ENCODE measurements around the gene RECK. TPM values are rescaled to one million over a fixed set of nuclear protein-coding genes. Genes with fewer than 3 reads are reported as not detected.
A peak's percentile ranks its signal among the peaks of the same experiment; 100 is the strongest.

RECK gene
- polyA plus RNA-seq, 1 experiment, result 112 TPM

DNA sequence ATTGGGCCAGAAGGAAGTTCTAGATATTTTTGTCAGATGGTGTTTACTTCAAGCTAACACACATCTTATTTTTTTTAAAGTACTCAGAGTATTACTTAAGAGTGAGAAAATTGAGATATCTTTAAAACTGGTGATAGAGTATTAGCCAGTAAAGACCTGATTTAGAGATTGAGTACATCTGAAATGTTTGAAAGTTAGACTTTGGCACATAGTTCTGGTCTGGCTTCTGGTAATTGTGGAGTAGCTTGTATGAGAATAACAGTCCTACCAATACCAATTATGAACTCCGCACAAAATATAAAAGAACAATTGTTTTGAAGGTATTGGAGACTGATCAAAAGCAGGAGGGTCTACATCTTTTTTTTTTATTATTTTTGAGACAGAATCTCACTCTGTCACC lies 55.3 kb downstream of the RECK start:
- ChIA-PET POLR2A (interaction anchor here (0.5 to 2.5 kb wide), 3 partner anchors 10 to 71 kb away, joined by 5 to 14 read pairs (median 6); no protein-coding TSS in a partner anchor), CTCF (interaction anchor here (1.0 to 1.2 kb wide), 3 partner anchors 11 to 147 kb away, joined by 3 to 7 read pairs (median 6); no protein-coding TSS in a partner anchor)
- TF ChIP-seq, protein P1, sequence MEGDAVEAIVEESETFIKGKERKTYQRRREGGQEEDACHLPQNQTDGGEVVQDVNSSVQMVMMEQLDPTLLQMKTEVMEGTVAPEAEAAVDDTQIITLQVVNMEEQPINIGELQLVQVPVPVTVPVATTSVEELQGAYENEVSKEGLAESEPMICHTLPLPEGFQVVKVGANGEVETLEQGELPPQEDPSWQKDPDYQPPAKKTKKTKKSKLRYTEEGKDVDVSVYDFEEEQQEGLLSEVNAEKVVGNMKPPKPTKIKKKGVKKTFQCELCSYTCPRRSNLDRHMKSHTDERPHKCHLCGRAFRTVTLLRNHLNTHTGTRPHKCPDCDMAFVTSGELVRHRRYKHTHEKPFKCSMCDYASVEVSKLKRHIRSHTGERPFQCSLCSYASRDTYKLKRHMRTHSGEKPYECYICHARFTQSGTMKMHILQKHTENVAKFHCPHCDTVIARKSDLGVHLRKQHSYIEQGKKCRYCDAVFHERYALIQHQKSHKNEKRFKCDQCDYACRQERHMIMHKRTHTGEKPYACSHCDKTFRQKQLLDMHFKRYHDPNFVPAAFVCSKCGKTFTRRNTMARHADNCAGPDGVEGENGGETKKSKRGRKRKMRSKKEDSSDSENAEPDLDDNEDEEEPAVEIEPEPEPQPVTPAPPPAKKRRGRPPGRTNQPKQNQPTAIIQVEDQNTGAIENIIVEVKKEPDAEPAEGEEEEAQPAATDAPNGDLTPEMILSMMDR (IDR thresholded peaks at IDR 0.05; ENCODE audit: low read depth, low read length), result no peak
- Histone ChIP-seq H3K27me3 (ENCODE audit: control insufficient read depth, insufficient read depth, low read length) (no peaks in the 10 kb centered on the region), H3K4me3 (ENCODE audit: low read depth, low read length) (no peak overlapping the region), H3K9me3 (ENCODE audit: control insufficient read depth, insufficient read depth, low read length) (no peaks in the 10 kb centered on the region), H3K27ac (ENCODE audit: low read depth, low read length) (peak overlapping the region; percentile 84)
- no peak for DNase-seq (ENCODE audit: low read depth, low spot score)

DNA sequence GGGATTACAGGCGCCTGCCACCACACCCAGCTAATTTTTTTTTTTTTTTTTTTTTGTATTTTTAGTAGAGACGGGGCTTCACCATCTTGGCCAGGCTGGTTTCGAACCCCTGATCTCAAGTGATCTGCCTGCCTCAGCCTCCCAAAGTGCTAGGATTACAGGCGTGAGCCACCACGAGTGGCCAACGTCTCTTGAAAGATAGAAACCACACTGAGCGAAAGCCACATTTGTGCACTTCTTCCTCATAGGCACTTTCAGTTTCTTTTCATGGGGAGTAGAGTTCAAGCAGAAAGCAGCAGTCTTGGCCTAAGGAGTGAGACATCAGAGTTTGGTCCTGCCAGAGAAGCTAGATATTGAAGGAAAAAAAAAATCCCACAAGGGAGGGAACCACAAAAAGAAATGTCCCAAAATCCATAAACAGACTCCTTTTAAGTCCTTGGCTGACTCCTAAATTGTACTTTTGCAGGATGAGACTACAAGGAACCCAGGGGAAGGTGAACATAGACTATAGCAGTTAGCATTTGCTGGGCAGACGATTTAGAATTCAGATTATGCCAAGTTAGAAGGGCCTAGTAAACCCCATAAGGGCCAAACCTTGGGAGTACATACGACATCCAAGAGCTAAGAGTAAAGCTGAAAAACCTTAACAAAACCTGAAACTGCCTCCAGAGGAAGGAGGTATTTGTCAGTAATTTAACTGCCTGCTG lies 55.9 kb downstream of the RECK start:
- CTCF ChIA-PET, result interaction anchor here (0.6 to 1.2 kb wide), 5 partner anchors 9 to 147 kb away, joined by 3 to 7 read pairs (median 3); no protein-coding TSS in a partner anchor
- no peaks in the 10 kb centered on the region for H3K27me3 ChIP-seq (ENCODE audit: control insufficient read depth, insufficient read depth, low read length)
- H3K4me3 ChIP-seq (ENCODE audit: low read depth, low read length), result no peak overlapping the region
- no peak for DNase-seq (ENCODE audit: low read depth, low spot score)
- TF ChIP-seq, protein P1 (IDR thresholded peaks at IDR 0.05; ENCODE audit: low read depth, low read length), result no peak
- H3K27ac ChIP-seq (ENCODE audit: low read depth, low read length), result no peak overlapping the region
- no peaks in the 10 kb centered on the region for H3K9me3 ChIP-seq (ENCODE audit: control insufficient read depth, insufficient read depth, low read length)
- POLR2A ChIA-PET, result interaction anchor here (0.6 to 2.5 kb wide), 2 partner anchors 9 to 71 kb away, joined by 5 to 14 read pairs; no protein-coding TSS in a partner anchor

DNA sequence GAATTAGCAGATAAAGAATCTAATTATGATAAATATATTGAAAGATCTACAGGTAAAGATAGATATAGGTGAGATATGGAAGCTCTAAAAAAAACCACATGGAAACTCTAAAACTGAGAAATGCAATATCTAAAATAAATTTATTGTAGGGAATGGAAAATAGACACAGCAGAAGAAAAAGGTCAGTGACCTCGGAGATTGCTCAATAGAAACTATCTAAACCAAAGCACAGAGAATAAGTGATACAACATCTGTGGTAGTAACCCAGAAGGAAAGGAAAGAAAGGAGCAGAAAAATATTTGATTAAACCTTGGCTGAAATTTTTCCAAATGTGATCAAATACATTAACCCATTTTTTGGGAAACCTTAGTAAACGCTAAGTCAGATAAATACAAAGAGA lies 56.7 kb downstream of the RECK start:
- POLR2A ChIA-PET, result no interaction called here
- DNase-seq (ENCODE audit: low read depth, low spot score), result no peak
- no peaks in the 10 kb centered on the region for H3K27me3 ChIP-seq (ENCODE audit: control insufficient read depth, insufficient read depth, low read length)
- no peaks in the 10 kb centered on the region for H3K9me3 ChIP-seq (ENCODE audit: control insufficient read depth, insufficient read depth, low read length)
- TF ChIP-seq, protein P1 (IDR thresholded peaks at IDR 0.05; ENCODE audit: low read depth, low read length), result no peak
- no peak overlapping the region for H3K27ac ChIP-seq (ENCODE audit: low read depth, low read length)
- CTCF ChIA-PET, result interaction anchor here (0.6 to 0.8 kb wide), 2 partner anchors 8 to 26 kb away, joined by 3 read pairs; no protein-coding TSS in a partner anchor
- no peak overlapping the region for H3K4me3 ChIP-seq (ENCODE audit: low read depth, low read length)

DNA sequence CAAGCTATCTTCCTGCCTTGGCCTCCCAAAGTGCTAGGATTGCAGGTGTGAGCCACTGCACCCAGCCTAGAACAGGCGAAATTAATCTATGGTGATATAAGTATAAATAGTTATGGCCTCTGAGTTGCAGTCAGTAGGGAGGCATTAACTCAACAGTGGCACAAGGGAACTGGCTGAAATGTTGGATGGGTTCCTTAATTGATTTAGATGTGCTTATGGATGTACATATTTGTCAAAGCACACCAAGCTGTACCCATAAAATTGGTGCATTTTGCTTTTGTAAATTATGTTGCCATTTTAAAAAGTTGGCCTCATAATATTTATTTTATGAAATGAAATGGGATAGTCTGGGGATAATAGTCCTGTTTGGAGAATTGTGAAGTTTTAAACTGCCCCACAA lies 63.0 kb downstream of the RECK start:
- Histone ChIP-seq H3K27ac (ENCODE audit: low read depth, low read length) (no peak overlapping the region), H3K9me3 (ENCODE audit: control insufficient read depth, insufficient read depth, low read length) (no peaks in the 10 kb centered on the region), H3K4me3 (ENCODE audit: low read depth, low read length) (no peak overlapping the region), H3K27me3 (ENCODE audit: control insufficient read depth, insufficient read depth, low read length) (no peaks in the 10 kb centered on the region)
- POLR2A ChIA-PET, result interaction anchor here (0.9 to 1.5 kb wide), 2 partner anchors 60 to 63 kb away, joined by 3 to 4 read pairs; partner anchors contain the start of gene RECK
- CTCF ChIA-PET, result interaction anchor here (1.2 kb wide), 1 partner anchor 147 kb away, joined by 3 read pairs; no protein-coding TSS in a partner anchor
- TF ChIP-seq, protein P1 (IDR thresholded peaks at IDR 0.05; ENCODE audit: low read depth, low read length), result no peak
- no peak for DNase-seq (ENCODE audit: low read depth, low spot score)

DNA sequence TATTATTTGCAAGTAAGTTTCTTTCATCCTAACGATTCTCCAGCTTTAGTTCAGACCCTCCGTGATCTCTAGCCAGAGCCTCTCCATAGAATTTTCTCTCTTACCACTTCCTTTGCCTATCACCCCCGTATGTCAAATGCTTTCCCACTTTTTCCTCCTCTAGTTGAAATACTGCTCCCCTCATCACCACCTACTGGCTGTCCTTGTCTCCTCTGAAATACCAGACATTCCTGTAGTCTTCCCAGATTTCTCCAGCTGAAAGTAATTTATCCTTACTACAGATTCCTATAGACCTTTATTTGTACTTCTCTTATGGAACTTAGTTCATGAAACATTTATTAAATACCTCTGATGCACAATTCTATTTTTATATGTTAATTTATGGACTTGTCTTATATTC lies 63.8 kb downstream of the RECK start:
- POLR2A ChIA-PET, result interaction anchor here (0.7 to 2.7 kb wide), 5 partner anchors 48 to 64 kb away, joined by 3 to 6 read pairs (median 4); partner anchors contain the start of gene RECK
- TF ChIP-seq, protein P1 (IDR thresholded peaks at IDR 0.05; ENCODE audit: low read depth, low read length), result peak; percentile 45
- Histone ChIP-seq H3K9me3 (ENCODE audit: control insufficient read depth, insufficient read depth, low read length) (no peaks in the 10 kb centered on the region), H3K27me3 (ENCODE audit: control insufficient read depth, insufficient read depth, low read length) (no peaks in the 10 kb centered on the region), H3K4me3 (ENCODE audit: low read depth, low read length) (no peak overlapping the region), H3K27ac (ENCODE audit: low read depth, low read length) (no peak overlapping the region)
- CTCF ChIA-PET, result interaction anchor here (0.6 to 1.7 kb wide), 6 partner anchors 61 to 156 kb away, joined by 3 to 5 read pairs (median 3); no protein-coding TSS in a partner anchor
- no peak for DNase-seq (ENCODE audit: low read depth, low spot score)

Data from AG04450 (cell line).